ENCODE measurements around the gene INS.

INS gene

DNA sequence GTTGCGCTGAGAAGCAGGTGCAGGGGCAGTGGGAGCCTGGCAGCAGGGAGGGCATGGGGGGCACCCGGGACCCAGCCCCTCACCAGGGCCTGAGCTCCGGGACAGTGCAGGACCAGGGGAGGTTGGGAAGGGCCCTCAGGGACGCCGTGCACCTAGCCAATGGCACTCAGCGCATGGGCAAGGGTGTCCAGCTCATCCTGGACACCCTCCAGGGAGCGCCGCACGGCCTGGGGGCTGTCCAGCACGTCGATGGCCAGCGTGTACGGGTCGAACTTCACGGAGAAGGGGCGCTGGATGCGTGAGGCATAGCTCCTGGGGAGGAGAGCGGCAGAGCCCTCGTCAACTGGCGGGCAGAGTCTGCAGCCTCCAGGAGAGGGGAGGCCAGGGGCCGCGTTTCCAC lies 3.1 kb upstream of the INS start:
- no peak for FAIRE-seq

GRCh38 chr11:2163428-2163978 lies 2.5 kb upstream of the INS start:
- no peak for FAIRE-seq

DNA sequence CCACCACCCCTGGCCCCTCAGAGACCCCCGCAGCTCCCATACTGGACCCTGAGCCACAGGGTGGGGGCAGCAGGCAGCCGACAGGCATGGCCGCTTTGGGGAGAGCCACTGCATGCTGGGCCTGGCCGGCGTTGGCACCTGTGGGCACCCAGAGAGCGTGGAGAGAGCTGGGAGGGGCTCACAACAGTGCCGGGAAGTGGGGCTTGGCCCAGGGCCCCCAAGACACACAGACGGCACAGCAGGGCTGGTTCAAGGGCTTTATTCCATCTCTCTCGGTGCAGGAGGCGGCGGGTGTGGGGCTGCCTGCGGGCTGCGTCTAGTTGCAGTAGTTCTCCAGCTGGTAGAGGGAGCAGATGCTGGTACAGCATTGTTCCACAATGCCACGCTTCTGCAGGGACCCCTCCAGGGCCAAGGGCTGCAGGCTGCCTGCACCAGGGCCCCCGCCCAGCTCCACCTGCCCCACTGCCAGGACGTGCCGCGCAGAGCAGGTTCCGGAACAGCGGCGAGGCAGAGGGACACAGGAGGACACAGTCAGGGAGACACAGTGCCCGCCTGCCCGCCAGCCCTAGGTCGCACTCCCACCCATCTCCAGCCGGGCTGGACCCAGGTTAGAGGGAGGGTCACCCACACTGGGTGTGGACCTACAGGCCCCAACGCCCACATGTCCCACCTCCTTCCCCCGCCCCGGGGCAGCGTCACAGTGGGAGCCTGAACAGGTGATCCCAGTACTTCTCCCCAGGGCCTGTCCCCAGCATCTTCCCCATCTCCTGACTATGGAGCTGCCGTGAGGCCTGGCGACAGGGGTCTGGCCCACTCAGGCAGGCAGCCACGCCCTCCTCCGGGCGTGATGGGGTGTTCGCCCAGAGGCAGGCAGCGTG lies 1.2 kb downstream of the INS start:
- FAIRE-seq = no peak

- FAIRE-seq = no peak
Observed at GRCh38 chr11:2158966-2159365, 2.0 kb downstream of the INS start.

- no peak for FAIRE-seq
Observed at GRCh38 chr11:2158296-2158737, 2.7 kb downstream of the INS start.

GRCh38 chr11:2157294-2158040 lies 3.5 kb downstream of the INS start:
- no peak for FAIRE-seq

DNA sequence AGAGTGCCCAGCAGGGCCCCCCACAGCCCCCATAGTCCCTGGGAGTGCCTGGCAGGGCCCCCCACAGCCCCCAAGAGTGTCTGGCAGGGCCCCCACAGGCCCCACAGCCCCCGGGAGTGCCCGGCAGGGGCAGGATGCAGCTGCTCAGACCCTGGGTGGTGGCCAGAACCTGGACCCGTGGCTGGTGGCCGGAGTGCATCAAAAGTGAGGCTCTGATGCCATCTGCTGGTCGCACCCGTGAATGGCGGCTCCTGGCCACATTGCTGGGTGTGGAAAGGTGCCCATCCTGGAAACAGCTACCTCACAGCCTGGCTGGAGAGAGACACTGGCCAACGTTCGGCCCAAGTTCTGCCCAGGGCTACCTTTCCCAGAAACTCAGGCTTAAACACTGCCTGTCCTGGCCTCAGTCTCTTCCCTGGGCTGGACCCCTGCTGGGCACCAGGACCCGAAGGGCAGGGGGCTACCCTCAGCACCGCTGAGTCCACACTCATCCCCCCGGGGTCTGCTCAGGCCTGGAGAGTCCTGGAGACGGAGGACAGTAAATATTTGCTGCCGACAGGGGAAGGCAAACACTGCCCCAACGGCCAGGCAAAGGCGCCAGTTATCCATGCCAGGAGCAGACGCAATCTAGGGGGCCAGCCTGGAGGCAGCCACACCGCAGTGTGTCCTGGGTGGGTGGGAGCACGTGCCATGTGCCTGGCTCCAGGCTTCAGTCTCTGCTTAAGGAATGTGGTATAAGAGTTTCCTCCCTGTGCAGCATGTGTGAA lies 4.4 kb downstream of the INS start:
- FAIRE-seq = peak; percentile 51

DNA sequence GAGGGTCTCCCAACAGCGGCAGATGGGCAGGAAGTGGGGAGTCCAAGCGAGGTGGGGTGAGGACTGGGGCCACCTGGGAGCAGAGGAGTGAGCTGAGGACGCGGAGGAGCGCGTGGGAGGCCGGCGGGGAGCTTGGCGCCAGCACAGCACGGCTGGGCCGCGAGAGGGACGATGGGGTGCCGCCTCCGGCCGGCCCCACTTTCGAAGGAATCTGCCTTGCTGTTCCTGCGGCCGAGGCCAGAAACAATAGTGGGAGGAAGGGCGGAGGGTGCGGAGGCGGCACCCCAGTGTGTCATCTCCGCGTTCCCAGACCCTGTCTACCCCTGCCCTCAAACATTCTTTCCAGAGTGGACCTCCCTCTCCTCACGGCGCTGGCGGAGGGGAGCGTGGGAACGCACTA lies 5.5 kb downstream of the INS start:
- FAIRE-seq = no peak

- no peak for FAIRE-seq
Observed at GRCh38 chr11:2154889-2155288, 6.1 kb downstream of the INS start.

- FAIRE-seq = no peak
Observed at GRCh38 chr11:2154195-2154585, 6.8 kb downstream of the INS start.

- no peak for FAIRE-seq
Observed at GRCh38 chr11:2153581-2154194, 7.3 kb downstream of the INS start.

GRCh38 chr11:2151500-2152257 lies 9.3 kb downstream of the INS start:
- FAIRE-seq = peak; percentile 87

DNA sequence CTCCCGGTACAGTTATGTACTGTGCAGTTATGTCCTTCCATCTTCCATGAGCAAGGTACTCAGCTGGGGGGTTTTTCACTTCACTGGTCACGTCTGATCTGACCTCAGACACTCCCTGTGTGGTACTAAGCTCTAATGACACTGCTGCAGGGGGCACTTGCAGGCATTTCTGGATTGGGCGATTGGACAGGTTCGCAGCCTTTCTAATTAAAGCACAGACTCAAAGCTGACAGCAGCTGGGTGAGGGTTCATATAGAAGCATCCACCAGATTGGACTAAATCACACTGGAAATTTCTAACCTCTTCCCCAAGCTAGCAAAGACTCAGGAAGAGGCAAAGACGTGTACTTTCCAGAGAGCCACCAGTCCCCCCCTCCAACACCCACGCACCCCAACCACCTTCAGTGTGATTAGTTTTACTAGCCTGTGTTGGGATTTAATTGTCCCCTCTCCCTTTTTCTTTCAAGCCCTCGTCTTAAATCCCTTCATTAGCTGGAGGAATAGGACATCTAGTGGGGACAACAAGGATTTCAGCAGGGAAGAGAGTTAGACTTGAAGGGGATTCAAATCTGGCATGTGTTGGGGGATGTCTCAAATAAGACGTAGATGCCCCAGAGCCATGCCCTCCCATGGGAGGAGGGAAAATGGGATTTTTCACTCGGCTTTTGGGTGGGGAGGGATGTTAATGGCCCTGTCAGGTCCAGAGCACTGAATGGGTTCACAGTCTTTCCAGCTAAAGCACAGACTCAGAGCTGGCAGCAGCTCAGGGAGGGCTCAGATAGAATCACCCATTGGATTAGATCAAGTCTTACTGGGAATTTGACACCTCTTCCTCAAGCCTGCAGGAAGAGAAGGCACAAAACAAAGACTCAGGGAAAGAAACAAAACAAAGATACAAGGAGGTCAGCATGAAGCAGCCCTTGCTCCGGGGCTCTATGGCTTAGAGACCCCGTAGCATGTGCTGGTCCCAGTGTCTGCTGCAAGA lies 10.9 kb downstream of the INS start:
- FAIRE-seq = no peak

- no peak for FAIRE-seq
Observed at GRCh38 chr11:2149460-2149859, 11.5 kb downstream of the INS start.

DNA sequence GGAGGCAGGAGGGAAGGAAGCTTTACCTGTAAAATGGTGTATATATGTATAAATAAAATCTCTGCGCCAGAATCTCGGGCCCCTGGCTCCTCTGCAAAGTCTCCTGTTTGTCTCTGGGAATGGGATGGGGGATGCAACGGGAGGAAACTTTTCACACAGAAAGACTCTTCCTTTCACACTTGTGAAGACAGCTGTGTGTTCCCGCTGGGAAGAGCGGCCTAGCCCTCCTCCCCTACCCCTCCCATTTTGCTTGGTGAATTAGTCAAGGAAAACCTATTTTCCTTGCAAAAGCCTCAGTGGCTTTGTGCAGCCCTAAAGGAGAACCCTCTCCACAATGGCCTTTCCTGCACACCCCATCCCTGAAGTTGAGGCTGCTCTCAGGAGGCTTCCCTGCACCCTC lies 12.4 kb downstream of the INS start:
- FAIRE-seq = no peak

DNA sequence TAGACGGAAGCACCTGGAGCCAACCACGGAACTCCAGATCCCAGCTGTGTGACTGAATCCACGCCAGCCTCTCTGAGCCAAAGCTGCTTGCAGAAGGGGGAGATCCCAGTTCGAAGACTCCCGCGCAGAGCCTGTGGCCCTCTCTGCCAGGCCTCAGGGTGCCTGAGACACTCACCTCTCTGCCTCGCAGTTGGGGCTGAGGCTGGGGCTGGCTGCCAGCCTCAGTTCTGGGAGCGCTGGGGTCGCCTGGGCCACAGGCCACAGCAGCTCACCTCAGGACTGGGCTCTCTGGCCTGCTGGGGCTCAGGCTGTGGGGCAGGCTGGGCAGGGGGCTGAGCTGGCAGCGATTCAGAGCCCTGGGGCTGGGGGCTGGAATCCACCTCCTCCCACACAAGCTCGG lies 13.6 kb downstream of the INS start:
- no peak for FAIRE-seq

- no peak for FAIRE-seq
Observed at GRCh38 chr11:2146051-2146450, 15.0 kb downstream of the INS start.

- FAIRE-seq = no peak
Observed at GRCh38 chr11:2144544-2145248, 16.3 kb downstream of the INS start.

GRCh38 chr11:2143799-2144543 lies 17.0 kb downstream of the INS start:
- no peak for FAIRE-seq

All from G401.6 (cell line).